ENCODE data around the gene NAPA. TPM values are rescaled to one million over a fixed set of nuclear protein-coding genes. Genes with fewer than 3 reads are reported as not detected.

The NAPA gene
- polyA plus RNA-seq, 4 donors = 76.4 to 119 (median 107) TPM

- DNase-seq (peak; percentile 87 to 97), FAIRE-seq (no peak)
- Histone ChIP-seq H3K36me3 (ENCODE audit: control insufficient read depth in 3 of 3, insufficient read depth in 2 of 3, low read depth in 1 of 3, low read length in 3 of 3) (peaks cover 3 to 30% (median 3%) of the 10 kb centered on the region in 3 donors), H3K9me3 (ENCODE audit: control insufficient read depth in 2 of 2, insufficient read depth in 1 of 2, low read depth in 1 of 2, low read length in 1 of 2) (no peaks in the 10 kb centered on the region), H3K4me3 (ENCODE audit: low read depth in 1 of 3, low read length in 3 of 3) (peak within 1 kb of the TSS; percentile 57 to 66 (median 62)), H3K27me3 (ENCODE audit: control insufficient read depth in 3 of 3, insufficient read depth in 3 of 3, low read length in 3 of 3) (peaks cover 0 to 9% (median 0%) of the 10 kb centered on the region in 3 donors), H3K4me1 (ENCODE audit: control insufficient read depth in 3 of 3, insufficient read depth in 2 of 3, low read depth in 1 of 3, low read length in 2 of 3) (peaks cover 0 to 12% (median 5%) of the 10 kb centered on the region in 3 donors), H3K27ac (ENCODE audit: low read depth in 1 of 3, low read length in 2 of 3) (peak within 1 kb of the TSS; percentile 79 to 93 (median 87))
- WGBS, 3 donors = 1% methylated on average over 56 to 57 of the region's 57 CpGs
Observed at GRCh38 chr19:47483800-47484690, 30.8 kb downstream of the NAPA start, which contains the start of gene KPTN. Gene KPTN, minus strand, starts transcription at chr19:47484219. Its CDS starts 59 bp downstream, at chr19:47484160.

- H3K4me1 ChIP-seq (ENCODE audit: control insufficient read depth in 3 of 3, insufficient read depth in 2 of 3, low read depth in 1 of 3, low read length in 2 of 3) = peaks cover 0 to 12% (median 5%) of the 10 kb centered on the region in 3 donors
- DNase-seq (no peak), FAIRE-seq (no peak)
- WGBS, 3 donors = 90 to 91% (median 91%) methylated on average over 15 of the region's 15 CpGs
- no peak overlapping the region for H3K27ac ChIP-seq (ENCODE audit: low read depth in 1 of 3, low read length in 2 of 3)
- no peaks in the 10 kb centered on the region for H3K9me3 ChIP-seq (ENCODE audit: control insufficient read depth in 2 of 2, insufficient read depth in 1 of 2, low read depth in 1 of 2, low read length in 1 of 2)
- H3K4me3 ChIP-seq (ENCODE audit: low read depth in 1 of 3, low read length in 3 of 3) = peak overlapping the region in 1 of 3 donors; percentile 62
- peaks cover 3 to 24% (median 3%) of the 10 kb centered on the region in 3 donors for H3K36me3 ChIP-seq (ENCODE audit: control insufficient read depth in 3 of 3, insufficient read depth in 2 of 3, low read depth in 1 of 3, low read length in 3 of 3)
- peaks cover 0 to 9% (median 0%) of the 10 kb centered on the region in 3 donors for H3K27me3 ChIP-seq (ENCODE audit: control insufficient read depth in 3 of 3, insufficient read depth in 3 of 3, low read length in 3 of 3)
Observed at GRCh38 chr19:47483200-47483599, 31.7 kb downstream of the NAPA start.

GRCh38 chr19:47481460-47482052 is 33.3 kb downstream of the NAPA start:
- 89 to 95% (median 94%) methylated on average over 4 of the region's 4 CpGs for WGBS, 3 donors
- FAIRE-seq (no peak), DNase-seq (no peak)
- H3K4me1 ChIP-seq (ENCODE audit: control insufficient read depth in 3 of 3, insufficient read depth in 2 of 3, low read depth in 1 of 3, low read length in 2 of 3) = peaks cover 0 to 12% (median 5%) of the 10 kb centered on the region in 3 donors
- H3K9me3 ChIP-seq (ENCODE audit: control insufficient read depth in 2 of 2, insufficient read depth in 1 of 2, low read depth in 1 of 2, low read length in 1 of 2) = no peaks in the 10 kb centered on the region
- peaks cover 0 to 9% (median 0%) of the 10 kb centered on the region in 3 donors for H3K27me3 ChIP-seq (ENCODE audit: control insufficient read depth in 3 of 3, insufficient read depth in 3 of 3, low read length in 3 of 3)
- H3K36me3 ChIP-seq (ENCODE audit: control insufficient read depth in 3 of 3, insufficient read depth in 2 of 3, low read depth in 1 of 3, low read length in 3 of 3) = peaks cover 0 to 9% (median 0%) of the 10 kb centered on the region in 3 donors
- no peak overlapping the region for H3K27ac ChIP-seq (ENCODE audit: low read depth in 1 of 3, low read length in 2 of 3)
- H3K4me3 ChIP-seq (ENCODE audit: low read depth in 1 of 3, low read length in 3 of 3) = no peak overlapping the region

DNA sequence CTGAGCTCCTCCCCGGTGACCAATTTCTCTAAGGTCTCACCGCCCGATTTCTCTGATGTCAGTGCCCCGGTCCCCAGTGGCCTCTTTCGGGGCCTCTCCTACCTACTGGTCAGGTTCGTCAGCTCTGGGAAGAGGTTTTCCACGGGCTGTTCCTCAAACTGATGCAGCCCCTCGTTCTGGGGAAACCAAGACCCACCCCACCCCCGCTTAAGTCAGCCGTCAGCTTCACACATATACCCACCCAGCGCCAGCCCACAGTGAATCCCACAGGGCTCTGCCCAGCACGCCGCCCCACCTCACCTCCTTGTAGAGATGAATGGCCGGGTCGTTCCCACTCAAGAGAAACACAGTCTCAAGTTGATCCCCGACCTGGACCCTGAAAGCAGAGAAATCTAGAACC is 34.2 kb downstream of the NAPA start:
- no peak overlapping the region for H3K4me3 ChIP-seq (ENCODE audit: low read depth in 1 of 3, low read length in 3 of 3)
- FAIRE-seq = no peak
- H3K9me3 ChIP-seq (ENCODE audit: control insufficient read depth in 2 of 2, insufficient read depth in 1 of 2, low read depth in 1 of 2, low read length in 1 of 2) = no peaks in the 10 kb centered on the region
- peaks cover 0 to 5% (median 0%) of the 10 kb centered on the region in 3 donors for H3K36me3 ChIP-seq (ENCODE audit: control insufficient read depth in 3 of 3, insufficient read depth in 2 of 3, low read depth in 1 of 3, low read length in 3 of 3)
- peaks cover 0 to 9% (median 0%) of the 10 kb centered on the region in 3 donors for H3K27me3 ChIP-seq (ENCODE audit: control insufficient read depth in 3 of 3, insufficient read depth in 3 of 3, low read length in 3 of 3)
- DNase-seq = no peak
- no peak overlapping the region for H3K27ac ChIP-seq (ENCODE audit: low read depth in 1 of 3, low read length in 2 of 3)
- 87 to 89% (median 87%) methylated on average over 16 of the region's 16 CpGs for WGBS, 3 donors
- H3K4me1 ChIP-seq (ENCODE audit: control insufficient read depth in 3 of 3, insufficient read depth in 2 of 3, low read depth in 1 of 3, low read length in 2 of 3) = peaks cover 0 to 12% (median 4%) of the 10 kb centered on the region in 3 donors

DNA sequence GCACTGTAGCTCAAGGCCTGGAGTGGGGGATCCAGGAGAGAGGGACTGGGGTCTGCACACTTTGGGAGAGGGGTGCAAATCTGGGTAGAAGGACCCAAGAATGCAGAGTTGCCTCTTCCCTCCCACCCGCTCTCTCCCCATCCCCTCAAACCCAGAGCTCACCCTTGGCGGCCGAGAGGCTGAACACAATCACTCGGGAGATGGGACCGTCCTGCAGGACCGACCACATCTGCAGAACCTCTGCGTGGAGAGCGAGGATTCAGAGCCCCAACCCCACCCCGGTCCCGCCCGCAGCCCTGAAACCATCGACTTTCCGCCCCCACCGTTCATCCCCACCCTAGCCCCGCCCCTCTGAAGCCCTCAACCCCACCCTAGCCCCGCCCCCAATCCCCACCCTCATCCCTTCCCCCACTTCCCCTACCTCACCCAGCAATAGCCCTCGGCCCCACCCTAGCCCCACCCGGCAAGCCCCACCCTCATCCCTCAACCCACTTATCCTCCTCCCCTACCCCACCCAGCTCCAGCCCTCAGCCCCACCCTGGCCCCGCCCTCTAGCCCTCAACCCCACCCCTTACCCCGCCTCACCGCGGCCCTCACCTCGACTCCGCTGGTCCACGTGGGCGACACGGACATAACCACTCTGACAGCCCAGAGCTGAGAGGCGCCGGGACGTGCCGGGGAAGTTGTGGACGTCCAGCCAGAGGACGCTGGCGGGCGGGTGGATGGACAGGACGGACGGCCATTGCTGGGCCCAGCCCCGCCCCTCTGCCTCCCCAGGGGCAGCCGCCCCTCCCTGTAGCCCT is 35.0 kb downstream of the NAPA start:
- H3K9me3 ChIP-seq (ENCODE audit: control insufficient read depth in 2 of 2, insufficient read depth in 1 of 2, low read depth in 1 of 2, low read length in 1 of 2) = no peaks in the 10 kb centered on the region
- FAIRE-seq = no peak
- 28 to 39% (median 30%) methylated on average over 35 to 39 of the region's 39 CpGs for WGBS, 3 donors
- no peak overlapping the region for H3K27ac ChIP-seq (ENCODE audit: low read depth in 1 of 3, low read length in 2 of 3)
- peaks cover 0 to 10% (median 4%) of the 10 kb centered on the region in 3 donors for H3K4me1 ChIP-seq (ENCODE audit: control insufficient read depth in 3 of 3, insufficient read depth in 2 of 3, low read depth in 1 of 3, low read length in 2 of 3)
- H3K36me3 ChIP-seq (ENCODE audit: control insufficient read depth in 3 of 3, insufficient read depth in 2 of 3, low read depth in 1 of 3, low read length in 3 of 3) = peaks cover 0 to 3% (median 0%) of the 10 kb centered on the region in 3 donors
- H3K4me3 ChIP-seq (ENCODE audit: low read depth in 1 of 3, low read length in 3 of 3) = no peak overlapping the region
- peaks cover 0 to 9% (median 0%) of the 10 kb centered on the region in 3 donors for H3K27me3 ChIP-seq (ENCODE audit: control insufficient read depth in 3 of 3, insufficient read depth in 3 of 3, low read length in 3 of 3)
- peak in 1 of 2 donors; percentile 16 for DNase-seq

DNA sequence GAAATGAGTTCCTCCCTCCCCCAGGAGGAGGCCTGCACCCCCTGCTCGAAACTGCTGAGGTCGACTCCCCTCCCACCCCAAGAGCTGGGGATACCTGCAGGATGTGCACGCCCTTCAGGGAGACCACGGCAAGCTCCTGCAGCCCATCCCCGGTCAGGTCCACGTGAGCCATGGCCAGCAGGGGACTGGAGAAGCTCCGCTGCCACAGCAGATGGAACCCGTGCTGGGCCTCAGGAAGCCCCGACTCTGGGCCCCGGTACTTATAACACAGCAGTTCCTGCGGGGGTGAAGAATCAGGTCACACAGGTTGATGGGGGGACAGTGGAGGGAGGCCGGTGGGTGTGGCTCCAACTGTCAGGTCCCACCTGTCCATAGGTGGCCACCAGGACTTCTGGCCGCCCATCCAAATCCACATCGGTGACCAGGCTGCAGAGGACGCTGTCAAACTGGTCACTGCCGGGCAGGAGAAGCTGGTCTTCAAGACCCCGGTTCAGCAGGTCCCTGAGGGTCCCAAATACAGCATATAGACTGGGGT is 38.4 kb downstream of the NAPA start:
- Histone ChIP-seq H3K4me1 (ENCODE audit: control insufficient read depth in 3 of 3, insufficient read depth in 2 of 3, low read depth in 1 of 3, low read length in 2 of 3) (peaks cover 0 to 2% (median 0%) of the 10 kb centered on the region in 3 donors), H3K36me3 (ENCODE audit: control insufficient read depth in 3 of 3, insufficient read depth in 2 of 3, low read depth in 1 of 3, low read length in 3 of 3) (peaks cover 0 to 3% (median 0%) of the 10 kb centered on the region in 3 donors), H3K27me3 (ENCODE audit: control insufficient read depth in 3 of 3, insufficient read depth in 3 of 3, low read length in 3 of 3) (peaks cover 0 to 18% (median 0%) of the 10 kb centered on the region in 3 donors), H3K4me3 (ENCODE audit: low read depth in 1 of 3, low read length in 3 of 3) (no peak overlapping the region), H3K9me3 (ENCODE audit: control insufficient read depth in 2 of 2, insufficient read depth in 1 of 2, low read depth in 1 of 2, low read length in 1 of 2) (no peaks in the 10 kb centered on the region), H3K27ac (ENCODE audit: low read depth in 1 of 3, low read length in 2 of 3) (no peak overlapping the region)
- FAIRE-seq = no peak
- no peak for DNase-seq
- WGBS, 3 donors = 84 to 86% (median 86%) methylated on average over 17 of the region's 17 CpGs

DNA sequence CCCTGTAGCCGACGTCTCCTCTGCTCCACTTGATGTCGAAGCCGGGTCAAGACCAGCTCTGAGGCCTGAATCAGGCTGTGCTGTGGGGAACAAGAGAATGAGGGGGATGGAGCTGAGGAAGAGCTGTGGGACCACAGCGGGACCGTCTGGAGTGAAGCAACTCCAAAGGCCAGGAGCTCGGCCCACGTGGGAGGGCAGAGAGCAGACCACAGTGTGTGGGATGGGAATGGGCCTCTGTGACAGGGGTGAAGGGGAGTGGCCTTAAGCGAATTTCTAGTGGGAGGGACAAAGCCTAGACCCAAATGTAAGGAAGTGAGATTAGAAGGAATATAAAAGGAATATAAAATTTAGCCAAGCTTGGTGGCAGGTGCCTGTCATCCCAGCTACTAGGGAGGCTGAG is 39.4 kb downstream of the NAPA start:
- peaks cover 0 to 2% (median 0%) of the 10 kb centered on the region in 3 donors for H3K4me1 ChIP-seq (ENCODE audit: control insufficient read depth in 3 of 3, insufficient read depth in 2 of 3, low read depth in 1 of 3, low read length in 2 of 3)
- WGBS, 3 donors = 84 to 91% (median 86%) methylated on average over 9 of the region's 9 CpGs
- FAIRE-seq (no peak), DNase-seq (no peak)
- H3K9me3 ChIP-seq (ENCODE audit: control insufficient read depth in 2 of 2, insufficient read depth in 1 of 2, low read depth in 1 of 2, low read length in 1 of 2) = no peaks in the 10 kb centered on the region
- peaks cover 3 to 23% (median 4%) of the 10 kb centered on the region in 3 donors for H3K27me3 ChIP-seq (ENCODE audit: control insufficient read depth in 3 of 3, insufficient read depth in 3 of 3, low read length in 3 of 3)
- no peak overlapping the region for H3K4me3 ChIP-seq (ENCODE audit: low read depth in 1 of 3, low read length in 3 of 3)
- H3K27ac ChIP-seq (ENCODE audit: low read depth in 1 of 3, low read length in 2 of 3) = no peak overlapping the region
- H3K36me3 ChIP-seq (ENCODE audit: control insufficient read depth in 3 of 3, insufficient read depth in 2 of 3, low read depth in 1 of 3, low read length in 3 of 3) = peaks cover 0 to 3% (median 0%) of the 10 kb centered on the region in 3 donors
